K562 (cell line): Measurements from ENCODE around the gene MPZL1. TPM values are rescaled to one million over a fixed set of nuclear protein-coding genes. Genes with fewer than 3 reads are reported as not detected.
A peak's percentile ranks its signal among the peaks of the same experiment; 100 is the strongest.

ENCODE experiments used
- ATF6 ChIP-seq: sonication (generic); formaldehyde crosslinking; IDR thresholded peaks from 2 replicates; pipeline ENCODE4 v1.4.0; 2020; ENCODE audit warnings: mild to moderate bottlenecking, missing genetic modification reagents
- CBX2 ChIP-seq: fragments of 200-600 bp; sonication (generic); IDR thresholded peaks from one replicate; pipeline ENCODE4 v1.6.1; 2012; ENCODE audit warnings: mild to moderate bottlenecking, low read length, inconsistent platforms; ENCODE audit not compliant: insufficient read depth, poor library complexity, severe bottlenecking
- CEBPB ChIP-seq: fragments of 450-650 bp; IDR thresholded peaks from 2 replicates; pipeline ENCODE4 v1.6.1; 2016; ENCODE audit warnings: missing genetic modification characterization, missing compliant biosample characterization
- DPF2 ChIP-seq: fragments of 450-650 bp; IDR thresholded peaks from 2 replicates; pipeline ENCODE4 v1.6.1; 2016
- E2F6 ChIP-seq, 2 experiments: IDR thresholded peaks; 2 replicates each; pipeline ENCODE4 v1.6.1; 2011; ENCODE audit warnings: borderline replicate concordance in 1 of 2, control low read depth in 1 of 2, low read depth in 1 of 2, low read length in 1 of 2, mild to moderate bottlenecking in 1 of 2, mixed read lengths in 1 of 2, moderate library complexity in 1 of 2; ENCODE audit not compliant: insufficient read depth in 1 of 2, insufficient read length in 1 of 2, poor library complexity in 1 of 2, severe bottlenecking in 1 of 2; ENCODE audit errors: extremely low read depth in 1 of 2
- EGR1 ChIP-seq: fragments of 450-650 bp; conservative IDR thresholded peaks from 2 replicates; pipeline ENCODE4 v1.6.1; 2017; ENCODE audit warnings: mild to moderate bottlenecking
- MAZ ChIP-seq, 2 experiments: fragments of 450-650 bp in 1 of 2; sonication (generic) in 1 of 2; formaldehyde crosslinking; IDR thresholded peaks in 1 of 2; conservative IDR thresholded peaks in 1 of 2; 2 replicates each; pipeline versions ENCODE4 v1.4.0 to v1.5.0; 2020; ENCODE audit warnings: mild to moderate bottlenecking in 1 of 2, missing genetic modification reagents in 1 of 2
- NCOA2 ChIP-seq, 2 experiments: fragments of 450-650 bp; IDR thresholded peaks; 2 replicates each; pipeline ENCODE4 v1.6.1; 2018; ENCODE audit warnings: mild to moderate bottlenecking in 2 of 2, moderate library complexity in 1 of 2; ENCODE audit not compliant: partially characterized antibody in 2 of 2
- PBX2 ChIP-seq, 2 experiments: IDR thresholded peaks in 1 of 2; conservative IDR thresholded peaks in 1 of 2; 2 replicates each; pipeline ENCODE4 v1.6.1; 2016; ENCODE audit warnings: low read depth in 2 of 2, mild to moderate bottlenecking in 1 of 2, missing compliant biosample characterization in 1 of 2, missing genetic modification characterization in 1 of 2, moderate library complexity in 1 of 2
- POLR3G ChIP-seq: IDR thresholded peaks from 2 replicates; pipeline ENCODE4 v1.6.1; 2011; ENCODE audit not compliant: insufficient read length, insufficient replicate concordance; ENCODE audit errors: extremely low read depth
- RFX1 ChIP-seq: fragments of 450-650 bp; IDR thresholded peaks from 2 replicates; pipeline ENCODE4 v1.6.1; 2016; ENCODE audit warnings: mild to moderate bottlenecking, moderate library complexity
- SFPQ ChIP-seq: fragments of 200-400 bp; formaldehyde crosslinking; IDR thresholded peaks from 2 replicates; pipeline ENCODE4 v1.6.1; 2017; ENCODE audit warnings: mild to moderate bottlenecking, low read depth, low read length, moderate library complexity
- TOE1 ChIP-seq, 2 experiments: fragments of 450-650 bp in 1 of 2; sonication (generic) in 1 of 2; formaldehyde crosslinking in 1 of 2; IDR thresholded peaks; 2 replicates each; pipeline versions ENCODE4 v1.7.1 to v1.8.0; 2016 to 2022; ENCODE audit warnings: borderline replicate concordance in 2 of 2, mild to moderate bottlenecking in 2 of 2, antibody characterized with exemption in 1 of 2, inconsistent platforms in 1 of 2, low read depth in 1 of 2, missing genetic modification reagents in 1 of 2, moderate library complexity in 1 of 2
- U2AF2 ChIP-seq: fragments of 200-400 bp; formaldehyde crosslinking; optimal IDR thresholded peaks from 2 replicates; pipeline ENCODE3; 2017; ENCODE audit warnings: low read depth, mild to moderate bottlenecking, low read length
- XRCC5 ChIP-seq: fragments of 200-400 bp; formaldehyde crosslinking; IDR thresholded peaks from 2 replicates; pipeline ENCODE4 v1.6.1; 2017; ENCODE audit warnings: low read depth, mild to moderate bottlenecking, low read length
- ZNF253 ChIP-seq: fragments of 250-450 bp; sonication (Bioruptor Pico); conservative IDR thresholded peaks from 2 replicates; pipeline ENCODE4 v1.6.1; 2021; ENCODE audit warnings: mild to moderate bottlenecking
- ZNF316 ChIP-seq: fragments of 450-650 bp; IDR thresholded peaks from 2 replicates; pipeline ENCODE4 v1.6.1; 2016
- polyA plus RNA-seq, 8 experiments: library from polyadenylated mRNA; depleted of rRNA in 4 of 8; stranded (reverse) in 5 of 8; unstranded in 3 of 8; fragments of >200 nt; fragmentation: Nextera tagmentation in 2 of 8; fragmentation: Illumina TruSeq in 1 of 8; extraction: Ambion mirVana in 2 of 8; extraction: Trizol in 1 of 8; gene quantifications; 2 replicates each; pipeline versions ENCODE4 v1.2.1 to v1.2.3, GENCODE V29; 2011 to 2014; ENCODE audit warnings: inconsistent platforms in 1 of 8, missing spikeins in 1 of 8
- total RNA-seq, 7 experiments: library from RNA; depleted of rRNA in 6 of 7; stranded (reverse); fragments of >200 nt in 6 of 7; fragmentation: Illumina TruSeq in 2 of 7; extraction: Trizol in 2 of 7; gene quantifications; 2 replicates each; pipeline versions ENCODE4 v1.2.1 to v1.2.3, GENCODE V29; 2011 to 2021; ENCODE audit warnings: low replicate concordance in 1 of 7

The MPZL1 gene
- total and polyA plus RNA-seq, 9 of the 15 experiments (the other 6 are each of a cell fraction or from before 2014, with no cell fraction given): 14.5 to 153 (median 66.5) TPM

- TF ChIP-seq SFPQ (no peak), ATF6 (CRISPR knock-in tag) (no peak), ZNF316 (peak; percentile 98), MAZ (CRISPR knock-in tag; conservative IDR thresholded peaks at IDR 0.05 in 1 of 2, IDR thresholded peaks at IDR 0.05 in 1 of 2) (peak; percentile 37 to 90; a peak in 3 of 4 replicates), PBX2 (CRISPR knock-in tag; IDR thresholded peaks at IDR 0.05; ENCODE audit: low read depth) (no peak), PBX2 (tag; conservative IDR thresholded peaks at IDR 0.05; ENCODE audit: low read depth) (no peak), EGR1 (peak; percentile 38; the same call in 1 of the 2 replicates), CBX2 (no peak), POLR3G (no peak), ZNF253 (0 out of 2 replicates have a peak, but pooled peaks have one; percentile 55), TOE1 (IDR thresholded peaks at IDR 0.05; ENCODE audit: borderline replicate concordance) (peak; percentile 61; the same call in 1 of the 2 replicates), TOE1 (CRISPR knock-in tag; IDR thresholded peaks at IDR 0.05; ENCODE audit: borderline replicate concordance, low read depth) (no peak), CEBPB (tag) (no peak), XRCC5 (peak; percentile 98), DPF2 (peak; percentile 60), RFX1 (0 out of 2 replicates have a peak, but pooled peaks have one; percentile 10), E2F6 (IDR thresholded peaks at IDR 0.05; ENCODE audit: borderline replicate concordance in 1 of 2, extremely low read depth in 1 of 2, insufficient read depth in 1 of 2, insufficient read length in 1 of 2, low read depth in 1 of 2, low read length in 1 of 2, poor library complexity in 1 of 2, severe bottlenecking in 1 of 2) (peak in 1 of 2 experiments; percentile 13), U2AF2 (no peak), NCOA2 (IDR thresholded peaks at IDR 0.05; ENCODE audit: partially characterized antibody in 2 of 2) (no peak)
Measured at GRCh38 chr1:167803358-167804207, 81.8 kb downstream of the MPZL1 start (continued).
